T-helper 1 cell treated with Interleukin-12 subunit alpha and Interleukin-12 subunit beta and Interleukin-4 antibody, amounts not matched to agents 30 μg/mL and 1 μg/mL, for 36 hours (primary cell): ENCODE results near the gene RIOK1.

Source experiments
- H3K27ac Mint-ChIP-seq: one replicate; pipeline ENCODE4 v1.8.0; 2021; ENCODE audit warnings: mild to moderate bottlenecking, mixed read lengths
- H3K27me3 Mint-ChIP-seq: one replicate; pipeline ENCODE4 v1.8.0; 2021; ENCODE audit warnings: low read depth, mixed read lengths
- H3K36me3 Mint-ChIP-seq: one replicate; pipeline ENCODE4 v1.8.0; 2021; ENCODE audit warnings: low read depth, mixed read lengths
- H3K4me1 Mint-ChIP-seq: one replicate; pipeline ENCODE4 v1.8.0; 2021; ENCODE audit warnings: low read depth, mixed read lengths
- H3K4me3 Mint-ChIP-seq: one replicate; pipeline ENCODE4 v1.8.0; 2021; ENCODE audit warnings: mild to moderate bottlenecking, moderate library complexity, mixed read lengths
- H3K9me3 Mint-ChIP-seq: one replicate; pipeline ENCODE4 v1.8.0; 2021; ENCODE audit warnings: mixed read lengths

Gene RIOK1

DNA sequence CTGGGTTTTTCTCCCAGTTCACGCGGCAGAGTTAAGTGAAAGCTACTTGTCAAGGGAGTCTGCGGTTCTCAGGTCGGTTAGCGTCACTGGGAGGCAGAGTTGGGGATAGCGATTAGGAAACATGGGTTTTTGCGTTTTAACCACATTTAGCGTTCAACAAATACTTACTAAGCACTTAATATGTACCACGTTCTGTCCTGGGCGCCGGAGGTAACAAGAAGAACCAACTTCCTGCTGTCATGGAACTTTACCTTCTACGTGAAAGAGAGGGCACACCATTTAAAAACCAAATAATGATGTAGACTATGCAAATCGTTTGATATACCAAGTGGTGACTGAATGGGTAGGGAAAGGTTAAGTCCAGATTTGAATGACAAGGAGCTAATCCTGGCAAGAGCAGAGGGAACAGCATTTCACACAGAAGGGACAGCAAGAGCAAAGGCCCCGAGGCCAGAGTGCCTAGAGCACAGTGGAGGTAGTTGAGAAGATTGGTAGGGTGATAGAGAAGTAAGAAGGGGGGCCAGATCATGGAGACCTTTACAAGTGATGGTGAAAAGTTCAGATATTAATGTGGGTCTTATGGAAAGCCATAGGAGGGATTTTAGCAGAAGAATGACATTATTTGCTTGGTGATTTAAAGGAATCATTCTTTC is 744 bp downstream of the RIOK1 start:
- no peaks in the 10 kb centered on the region for H3K27me3 Mint-ChIP-seq
- peaks cover 38% of the 10 kb centered on the region for H3K4me1 Mint-ChIP-seq
- H3K36me3 Mint-ChIP-seq = peaks cover 23% of the 10 kb centered on the region
- peak overlapping the region; percentile 94 for H3K4me3 Mint-ChIP-seq
- H3K9me3 Mint-ChIP-seq = no peaks in the 10 kb centered on the region
- H3K27ac Mint-ChIP-seq = peak overlapping the region; percentile 100

DNA sequence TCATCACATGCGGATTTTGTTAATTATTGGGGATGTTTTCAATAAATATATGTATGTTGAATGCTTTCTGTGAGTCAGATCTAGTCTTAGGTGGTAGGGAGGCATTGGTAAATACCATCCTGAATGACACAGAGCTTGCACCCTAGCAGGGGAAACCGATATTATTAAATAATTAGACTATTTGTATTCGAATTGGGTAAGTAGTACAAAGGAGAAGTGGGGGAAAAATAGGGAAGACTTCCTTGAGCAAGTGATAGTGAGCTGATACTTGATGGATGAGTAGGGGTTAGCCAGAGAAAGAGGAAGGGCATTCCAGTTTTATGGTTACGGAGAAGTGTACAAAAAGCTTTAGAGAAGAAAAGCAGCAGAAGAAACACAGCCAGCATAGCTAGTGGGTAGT is 1.5 kb downstream of the RIOK1 start:
- H3K4me1 Mint-ChIP-seq = peaks cover 38% of the 10 kb centered on the region
- no peaks in the 10 kb centered on the region for H3K9me3 Mint-ChIP-seq
- peaks cover 29% of the 10 kb centered on the region for H3K36me3 Mint-ChIP-seq
- H3K27me3 Mint-ChIP-seq = no peaks in the 10 kb centered on the region
- peak overlapping the region; percentile 94 for H3K4me3 Mint-ChIP-seq
- no peak overlapping the region for H3K27ac Mint-ChIP-seq

DNA sequence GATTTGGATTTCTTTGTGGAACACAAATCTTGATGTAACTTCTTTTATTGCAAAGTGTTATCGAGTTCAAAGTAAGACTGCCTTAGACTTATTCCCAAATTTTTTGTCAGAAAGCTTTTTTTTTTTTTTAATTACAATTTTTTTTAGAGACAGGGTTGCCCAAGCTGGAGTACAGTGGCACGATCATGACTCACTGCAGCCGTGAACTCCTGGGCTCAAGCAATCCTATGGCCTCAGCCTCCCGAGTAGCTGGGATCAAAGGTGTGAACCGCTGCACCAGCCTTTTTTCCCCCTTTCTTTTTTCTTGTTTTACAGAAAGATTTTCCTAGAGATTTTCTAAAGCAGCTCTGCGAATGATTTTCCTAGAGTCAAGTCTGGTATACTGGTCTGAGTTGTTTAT is 2.8 kb downstream of the RIOK1 start:
- Mint-ChIP-seq H3K27ac (no peak overlapping the region), H3K27me3 (no peaks in the 10 kb centered on the region), H3K4me1 (peaks cover 38% of the 10 kb centered on the region), H3K36me3 (peaks cover 30% of the 10 kb centered on the region), H3K9me3 (no peaks in the 10 kb centered on the region), H3K4me3 (no peak overlapping the region)

DNA sequence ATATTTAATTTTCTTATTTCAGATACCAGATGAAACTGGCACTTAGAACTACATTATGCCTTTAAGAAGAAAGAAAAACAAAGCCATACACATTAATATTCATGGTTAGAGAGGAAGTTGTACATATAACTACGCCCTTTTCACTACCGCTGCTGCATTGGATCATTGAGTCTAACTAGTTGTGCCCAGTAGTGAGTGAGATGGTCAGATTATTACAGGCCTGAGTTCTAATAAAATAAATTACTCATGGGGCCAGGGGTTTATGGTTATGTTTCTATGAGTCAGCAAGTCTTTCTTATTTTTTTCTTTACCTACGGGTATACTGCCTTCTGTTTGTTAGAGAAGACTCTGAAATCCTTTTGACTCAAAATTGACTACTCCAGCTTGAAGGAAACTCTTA is 11.5 kb downstream of the RIOK1 start:
- Mint-ChIP-seq H3K36me3 (peaks cover 49% of the 10 kb centered on the region), H3K27ac (no peak overlapping the region), H3K4me3 (no peak overlapping the region), H3K4me1 (peaks cover 6% of the 10 kb centered on the region), H3K9me3 (no peaks in the 10 kb centered on the region), H3K27me3 (no peaks in the 10 kb centered on the region)

DNA sequence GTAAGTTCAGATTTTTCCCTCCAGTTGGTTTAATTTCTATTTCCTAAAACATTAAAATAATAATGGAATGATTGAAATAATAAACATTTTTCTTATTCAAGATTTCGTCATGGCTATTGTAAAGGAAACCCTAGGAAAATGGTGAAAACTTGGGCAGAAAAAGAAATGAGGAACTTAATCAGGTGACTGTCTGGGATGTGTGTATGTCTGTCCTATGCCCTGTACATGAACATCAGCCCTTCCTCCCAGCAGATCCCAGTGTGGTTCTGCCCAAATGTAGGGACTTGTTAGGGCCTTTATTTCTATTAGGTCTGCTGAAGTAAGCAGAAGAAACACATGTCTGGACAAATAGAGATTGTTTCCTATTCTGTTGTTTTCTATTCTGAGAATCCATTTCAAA is 13.1 kb downstream of the RIOK1 start:
- Mint-ChIP-seq H3K27me3 (no peaks in the 10 kb centered on the region), H3K9me3 (no peaks in the 10 kb centered on the region), H3K4me3 (no peak overlapping the region), H3K4me1 (peaks cover 3% of the 10 kb centered on the region), H3K27ac (no peak overlapping the region), H3K36me3 (peaks cover 53% of the 10 kb centered on the region)

DNA sequence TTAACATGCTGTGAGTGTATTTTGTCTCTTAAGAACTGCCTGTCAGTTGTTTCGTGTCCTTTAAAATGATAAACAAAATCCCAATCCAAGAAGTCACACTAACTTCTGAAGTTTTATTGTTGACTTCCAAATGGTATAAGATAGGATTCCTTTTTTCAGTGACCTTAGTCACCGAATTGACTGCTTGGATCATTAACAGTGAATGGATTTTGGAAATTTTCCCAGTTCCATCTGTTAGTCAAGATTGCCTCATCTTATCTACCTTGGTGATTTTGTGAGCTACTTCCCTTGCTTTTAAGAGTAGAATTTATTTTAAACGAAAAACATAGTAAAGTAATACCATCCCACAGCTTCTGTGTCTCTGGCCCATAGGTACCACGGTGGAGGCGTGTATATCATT is 14.9 kb downstream of the RIOK1 start:
- H3K4me1 Mint-ChIP-seq = peaks cover 2% of the 10 kb centered on the region
- H3K9me3 Mint-ChIP-seq = no peaks in the 10 kb centered on the region
- no peak overlapping the region for H3K4me3 Mint-ChIP-seq
- no peak overlapping the region for H3K27ac Mint-ChIP-seq
- no peaks in the 10 kb centered on the region for H3K27me3 Mint-ChIP-seq
- H3K36me3 Mint-ChIP-seq = peaks cover 54% of the 10 kb centered on the region

DNA sequence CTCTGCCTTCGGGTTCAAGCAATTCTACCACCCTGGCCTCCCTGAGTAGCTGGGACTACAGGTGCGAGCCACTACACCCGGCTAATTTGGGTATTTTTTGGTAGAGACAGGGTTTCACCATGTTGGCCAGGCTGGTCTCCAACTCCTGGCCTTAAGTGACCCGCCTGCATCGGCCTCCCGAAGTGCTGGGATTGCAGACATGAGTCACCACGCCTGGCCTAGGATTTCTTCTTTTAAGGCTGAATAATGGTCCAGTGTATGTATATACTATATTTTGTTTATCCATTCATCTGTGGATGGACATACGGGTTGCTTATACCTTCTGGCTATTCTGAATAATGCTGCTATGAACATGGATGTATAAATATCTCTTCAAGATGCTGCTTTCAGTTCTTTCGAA is 17.1 kb downstream of the RIOK1 start:
- Mint-ChIP-seq H3K36me3 (peaks cover 57% of the 10 kb centered on the region), H3K4me1 (no peaks in the 10 kb centered on the region), H3K4me3 (no peak overlapping the region), H3K27me3 (no peaks in the 10 kb centered on the region), H3K9me3 (no peaks in the 10 kb centered on the region), H3K27ac (no peak overlapping the region)

DNA sequence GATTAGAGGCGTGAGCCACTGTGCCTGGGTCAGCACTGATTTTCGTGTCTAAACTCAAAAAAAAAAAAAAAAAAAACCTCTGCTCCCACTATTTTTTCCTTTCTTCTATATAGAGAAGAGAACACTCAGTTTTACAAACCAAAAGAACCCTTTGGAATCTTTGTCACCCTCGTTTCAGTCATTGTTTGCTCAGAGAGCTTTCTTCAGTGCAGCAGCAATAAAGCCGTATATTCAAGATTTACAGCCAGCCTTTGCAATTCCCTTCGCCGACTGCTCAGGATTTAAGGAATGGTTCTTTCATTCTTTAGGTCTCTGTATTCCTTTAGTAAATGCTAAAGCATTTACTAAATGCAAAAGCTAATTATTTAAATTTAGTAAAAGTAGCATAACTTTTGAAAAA is 20.1 kb downstream of the RIOK1 start:
- Mint-ChIP-seq H3K4me3 (no peak overlapping the region), H3K9me3 (no peaks in the 10 kb centered on the region), H3K36me3 (peaks cover 46% of the 10 kb centered on the region), H3K27me3 (no peaks in the 10 kb centered on the region), H3K27ac (no peak overlapping the region), H3K4me1 (no peaks in the 10 kb centered on the region)

DNA sequence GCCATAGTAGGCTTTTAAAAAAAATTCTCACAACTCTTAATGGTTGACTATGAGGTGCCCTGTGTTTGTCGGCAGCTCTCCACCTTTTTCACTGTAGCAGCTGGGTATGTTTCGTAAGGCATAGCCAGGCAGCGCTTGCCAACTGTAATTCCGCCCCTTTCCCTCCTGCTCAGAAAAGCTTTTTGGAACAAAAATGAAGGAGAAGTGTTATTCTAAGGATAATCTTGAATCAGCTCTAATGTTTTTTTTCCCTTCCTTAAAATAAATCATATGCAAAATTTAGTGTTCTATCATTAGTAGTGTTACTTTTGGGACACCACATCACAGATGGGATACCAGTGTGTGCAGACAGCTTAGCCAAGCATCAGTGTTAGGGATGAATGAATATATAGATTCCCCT is 21.2 kb downstream of the RIOK1 start:
- no peak overlapping the region for H3K4me3 Mint-ChIP-seq
- H3K4me1 Mint-ChIP-seq = no peaks in the 10 kb centered on the region
- H3K27ac Mint-ChIP-seq = no peak overlapping the region
- no peaks in the 10 kb centered on the region for H3K9me3 Mint-ChIP-seq
- peaks cover 44% of the 10 kb centered on the region for H3K36me3 Mint-ChIP-seq
- H3K27me3 Mint-ChIP-seq = no peaks in the 10 kb centered on the region

DNA sequence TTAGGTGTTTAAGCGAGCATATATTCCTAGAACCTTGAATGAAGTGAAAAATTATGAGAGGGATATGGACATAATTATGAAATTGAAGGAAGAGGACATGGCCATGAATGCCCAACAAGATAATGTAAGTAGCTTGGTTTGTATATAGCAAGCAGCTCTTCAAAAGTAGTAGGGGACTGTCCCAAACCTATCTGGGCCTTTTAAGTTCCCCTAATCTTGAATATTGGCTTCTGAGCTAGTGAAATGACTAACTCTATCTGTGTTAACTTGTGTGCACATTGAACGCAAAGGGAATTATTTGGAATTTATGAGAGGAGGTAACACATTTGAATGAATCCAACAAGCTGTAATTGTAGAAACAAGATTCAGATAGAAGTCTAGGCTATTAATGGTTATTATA is 21.7 kb downstream of the RIOK1 start:
- Mint-ChIP-seq H3K9me3 (no peaks in the 10 kb centered on the region), H3K4me1 (no peaks in the 10 kb centered on the region), H3K27me3 (no peaks in the 10 kb centered on the region), H3K36me3 (peaks cover 42% of the 10 kb centered on the region), H3K27ac (no peak overlapping the region), H3K4me3 (no peak overlapping the region)

DNA sequence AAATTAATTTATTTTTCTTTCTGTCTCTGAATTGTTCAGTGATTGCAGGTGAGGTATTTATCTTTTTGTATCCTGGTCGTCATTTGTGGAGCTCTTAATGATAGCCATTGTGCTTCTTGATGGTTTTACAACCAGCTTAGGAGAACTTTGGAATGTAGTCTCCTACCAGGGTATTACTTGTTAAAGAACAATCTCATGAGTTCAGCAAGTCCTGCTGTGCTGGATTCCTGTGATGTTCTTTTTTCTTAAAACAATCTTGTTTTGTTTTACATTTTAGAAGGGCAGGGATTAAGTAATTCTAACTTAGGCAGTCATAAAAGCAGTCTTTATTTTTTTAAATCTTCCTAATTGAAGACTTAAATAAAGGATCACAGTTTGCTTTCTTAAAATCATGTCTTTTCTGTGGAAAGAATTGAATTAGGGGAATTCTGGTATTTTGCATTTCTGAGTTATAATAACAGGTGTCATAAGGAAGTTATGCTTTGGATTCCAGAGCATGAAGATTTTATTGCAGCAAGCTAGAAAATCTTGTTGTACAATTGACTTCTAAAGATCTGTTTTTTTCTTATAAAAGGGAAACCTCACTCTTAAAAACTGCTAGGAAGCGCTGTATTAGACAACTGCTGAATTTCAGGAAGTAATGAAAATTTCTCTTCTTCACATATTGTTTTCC is 23.7 kb downstream of the RIOK1 start:
- Mint-ChIP-seq H3K27ac (no peak overlapping the region), H3K9me3 (no peaks in the 10 kb centered on the region), H3K4me1 (no peaks in the 10 kb centered on the region), H3K4me3 (no peak overlapping the region), H3K27me3 (no peaks in the 10 kb centered on the region), H3K36me3 (peaks cover 47% of the 10 kb centered on the region)

DNA sequence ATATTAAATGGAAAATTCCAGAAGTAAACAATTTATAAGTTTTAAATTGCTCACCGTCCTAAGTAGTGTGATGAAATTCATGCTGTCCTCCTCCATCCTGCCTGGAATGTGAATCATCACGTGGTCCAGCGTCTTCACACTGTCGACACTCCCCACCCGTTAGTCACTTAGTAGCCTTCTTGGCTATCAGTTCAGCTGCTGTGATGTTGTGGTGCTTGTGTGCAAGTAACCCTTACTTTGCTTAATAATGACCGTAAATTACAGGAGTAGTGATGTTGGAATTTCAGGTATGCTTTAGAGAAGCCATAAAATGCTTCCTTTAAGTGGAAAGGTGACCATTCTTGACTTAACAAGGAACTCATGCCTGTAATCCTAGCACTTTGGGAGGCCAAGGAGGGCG is 25.2 kb downstream of the RIOK1 start:
- peaks cover 51% of the 10 kb centered on the region for H3K36me3 Mint-ChIP-seq
- no peak overlapping the region for H3K4me3 Mint-ChIP-seq

DNA sequence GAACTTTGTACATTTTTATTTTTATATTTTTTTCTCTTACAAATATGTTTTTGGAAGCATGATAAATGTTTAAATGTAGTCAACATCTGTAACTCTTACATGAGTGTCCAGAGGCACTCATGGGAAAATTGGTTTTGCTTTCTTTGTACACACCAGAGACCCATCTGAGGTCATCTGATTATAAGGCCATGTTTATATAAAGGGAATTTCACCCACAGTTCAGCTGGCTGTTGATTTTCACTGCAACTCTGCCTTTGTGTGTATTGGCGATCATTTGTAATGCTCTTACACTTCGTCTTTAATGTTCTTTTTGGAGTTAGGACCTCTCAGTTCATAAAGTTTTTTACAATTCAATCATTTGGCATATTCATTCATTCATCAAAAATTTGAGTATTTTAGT is 28.1 kb downstream of the RIOK1 start:
- H3K27ac Mint-ChIP-seq = no peak overlapping the region
- H3K4me3 Mint-ChIP-seq = no peak overlapping the region
- no peaks in the 10 kb centered on the region for H3K27me3 Mint-ChIP-seq
- peaks cover 41% of the 10 kb centered on the region for H3K36me3 Mint-ChIP-seq
- H3K4me1 Mint-ChIP-seq = no peaks in the 10 kb centered on the region
- H3K9me3 Mint-ChIP-seq = no peaks in the 10 kb centered on the region

More for the DNA sequence above, 25.2 kb downstream of the RIOK1 start:
- H3K27me3 Mint-ChIP-seq = no peaks in the 10 kb centered on the region
- H3K27ac Mint-ChIP-seq = no peak overlapping the region
- H3K4me1 Mint-ChIP-seq = no peaks in the 10 kb centered on the region
- no peaks in the 10 kb centered on the region for H3K9me3 Mint-ChIP-seq

DNA sequence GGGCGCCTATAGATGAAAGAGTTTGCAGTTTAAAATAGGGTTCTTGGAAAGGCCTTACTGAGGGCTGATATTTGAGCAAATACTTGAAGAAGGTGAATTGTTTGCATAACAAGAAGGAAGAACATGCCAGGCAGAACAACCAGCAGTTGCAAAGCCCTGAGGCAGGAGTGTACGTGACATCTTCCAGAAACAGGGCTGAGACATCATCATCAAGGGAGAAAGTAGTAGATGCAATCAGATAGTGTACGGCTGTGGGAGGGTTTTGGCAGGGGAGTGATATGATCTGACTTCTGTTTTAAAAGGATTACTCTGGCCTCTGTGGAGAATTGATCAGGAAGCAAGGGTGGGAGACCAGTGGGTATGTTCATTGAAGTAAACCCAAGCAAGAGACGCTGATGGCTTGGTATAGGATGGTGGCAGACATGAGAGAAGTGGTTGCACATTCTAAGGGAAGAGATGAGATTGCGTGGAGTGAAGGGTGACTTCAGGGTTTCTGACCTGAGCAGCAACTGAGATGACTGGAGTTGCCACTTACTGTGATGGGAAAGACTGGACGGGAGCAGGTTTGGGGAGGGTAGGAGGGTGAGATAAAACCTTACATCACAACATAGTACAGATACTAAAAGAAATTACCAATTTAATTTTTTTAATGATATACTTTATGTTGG is 28.8 kb downstream of the RIOK1 start:
- peaks cover 37% of the 10 kb centered on the region for H3K36me3 Mint-ChIP-seq

DNA sequence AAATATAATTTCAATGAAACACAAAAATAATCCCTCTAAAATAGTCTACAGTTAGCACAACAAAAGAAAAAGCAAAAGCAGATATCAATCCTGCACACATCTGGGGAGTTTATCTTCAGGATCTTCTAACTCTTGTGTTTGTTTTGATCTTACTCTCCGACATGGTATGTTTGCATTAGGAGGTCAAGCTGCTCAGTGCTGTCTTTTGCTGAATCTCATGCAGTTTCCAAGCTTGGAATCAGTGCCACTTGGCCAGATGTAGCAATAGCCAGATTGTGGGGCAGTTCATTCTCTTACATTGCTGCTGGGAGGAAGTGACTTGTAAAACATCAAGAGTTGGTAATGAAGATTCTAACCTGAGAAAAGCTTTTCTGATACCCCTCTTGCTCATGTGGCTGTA is 29.5 kb downstream of the RIOK1 start:
- peaks cover 37% of the 10 kb centered on the region for H3K36me3 Mint-ChIP-seq

More for the DNA sequence above, 28.8 kb downstream of the RIOK1 start:
- Mint-ChIP-seq H3K4me1 (no peaks in the 10 kb centered on the region), H3K9me3 (no peaks in the 10 kb centered on the region), H3K27ac (no peak overlapping the region), H3K4me3 (no peak overlapping the region), H3K27me3 (no peaks in the 10 kb centered on the region)

More for the DNA sequence above, 29.5 kb downstream of the RIOK1 start:
- Mint-ChIP-seq H3K4me1 (no peaks in the 10 kb centered on the region), H3K27me3 (no peaks in the 10 kb centered on the region), H3K4me3 (no peak overlapping the region), H3K27ac (no peak overlapping the region), H3K9me3 (no peaks in the 10 kb centered on the region)
